ENCODE data around the gene SRSF11. TPM values are rescaled to one million over a fixed set of nuclear protein-coding genes. Genes with fewer than 3 reads are reported as not detected.

The SRSF11 gene
- 59.1 to 80.3 TPM (median 74.2 TPM) in 5 replicates for total RNA-seq (2022; extraction: Qiagen RNA extraction)

GRCh38 chr1:70221238-70222121, at the start of gene SRSF11:
Gene SRSF11 (plus strand): TSS chr1:70221380. CDS start chr1:70221637, 257 bp downstream.

GRCh38 chr1:70205434-70206118, 15.6 kb upstream of the SRSF11 start, which contains the start of gene LRRC40:
Gene LRRC40 (minus strand): TSS chr1:70205579. CDS start chr1:70205540, 39 bp downstream.

Other genes starting within 250 kb of the SRSF11 start
- 7.6 to 9.7 TPM (median 9.6 TPM) in 5 replicates for gene LRRC40, start 15.8 kb upstream of the SRSF11 start, total RNA-seq (2022; extraction: Qiagen RNA extraction)
- gene ANKRD13C, start 133.3 kb downstream of the SRSF11 start, total RNA-seq (2022; extraction: Qiagen RNA extraction) = 7.0 to 9.6 TPM (median 7.9 TPM) in 5 replicates
- gene CTH, start 189.9 kb downstream of the SRSF11 start, total RNA-seq (2022; extraction: Qiagen RNA extraction) = 1.2 to 1.8 TPM (median 1.5 TPM) in 5 replicates

All from A549 treated with Mapracorat at 1 μM for 4 hours (cell line).